Tracheal epithelial cell (primary cell): Measurements from ENCODE around the gene FOXA1. TPM values are rescaled to one million over a fixed set of nuclear protein-coding genes. Genes with fewer than 3 reads are reported as not detected.

Experiments used
- total RNA-seq: library from RNA; depleted of rRNA; stranded (reverse); fragments of >200 nt; gene quantifications from 2 replicates; pipeline ENCODE4 v1.2.1, GENCODE V29; 2014

Gene FOXA1
- total RNA-seq, result 2.9 and 4.9 TPM in 2 replicates

GRCh38 chr14:37594971-37595808 lies at the start of gene FOXA1, which contains the start of gene TTC6:
FOXA1 (minus strand) TSS chr14:37595249; CDS start chr14:37594972, 277 bp downstream.
TTC6 (plus strand) TSS chr14:37595629; CDS start chr14:37622065, 26,436 bp downstream.

Other genes starting within 250 kb of the FOXA1 start
- gene TTC6, start 380 bp upstream of the FOXA1 start, total RNA-seq, result under 0.01 and 0.21 TPM in 2 replicates